Posterior vena cava (tissue), 2 donors: ENCODE data around the gene CAP2. TPM values are rescaled to one million over a fixed set of nuclear protein-coding genes. Genes with fewer than 3 reads are reported as not detected.
"Not testable (repeated sequence)": the region's sequence is repeated elsewhere in the genome, so short reads cannot be mapped to it uniquely, and the experiment has no call there.

Experiments
- DNase-seq: peaks from one replicate; pipeline ENCODE4 v3.0.0-alpha.2; 2020; ENCODE audit warnings: low spot score
- intact Hi-C, 2 donors: fragments of 100-400 bp; cut with DNase I; formaldehyde crosslinking; loops; one replicate each; pipeline versions ENCODE4 v1.14.1 to v1.14.2; 2022 to 2023
- total RNA-seq, 2 donors: library from RNA; stranded (reverse); fragmentation: NEBNext Ultra II Directional; extraction: Animal tissue kit (Norgen Biotek cat#: 25700); gene quantifications; one replicate each; pipeline ENCODE4 v1.2.1, GENCODE V29; 2021
- donor health status: DM: yes; HTN: yes; CAD: no.
- donor health status: DM: yes; HTN: yes; CAD: no.

Gene CAP2
- total RNA-seq, 2 donors from 2014 or later, result 30.2 to 35.6 TPM

GRCh38 chr6:17428595-17429120 lies 35.3 kb downstream of the CAP2 start:
- intact Hi-C loops, result not testable (repeated sequence)

DNA sequence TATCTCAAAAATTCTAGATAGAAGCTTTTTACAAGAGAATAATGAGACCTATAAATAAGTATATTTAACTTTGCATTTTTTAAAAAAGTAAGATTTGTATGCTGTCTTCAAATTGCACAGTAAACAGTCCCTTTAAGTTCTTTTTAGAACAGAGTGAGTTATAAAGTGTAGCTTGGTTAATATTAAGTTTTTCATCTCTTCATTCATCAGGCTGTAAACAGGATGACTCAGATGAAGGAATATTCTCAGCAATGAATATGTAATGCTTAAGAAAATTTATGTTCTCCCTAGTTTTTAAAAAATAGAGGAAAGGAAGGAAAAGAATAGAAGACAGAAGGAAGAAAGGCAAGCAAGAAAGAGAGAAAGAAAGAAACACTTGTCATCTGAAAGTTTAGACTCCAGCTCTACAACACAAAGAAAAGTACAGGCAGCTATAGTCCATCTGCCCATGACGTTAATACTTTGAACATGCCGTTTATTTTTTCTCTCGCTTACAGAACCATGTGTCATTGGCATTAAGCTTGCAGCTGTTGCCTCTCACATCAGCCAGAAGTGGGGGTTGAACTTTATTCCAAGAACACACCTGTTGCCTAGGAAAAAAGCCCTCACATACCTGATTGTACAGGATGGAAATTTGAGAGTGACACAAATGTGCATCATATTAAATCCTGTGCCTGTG lies 36.1 kb downstream of the CAP2 start:
- intact Hi-C loops, result no loop called here
- DNase-seq, result no peak

More at GRCh38 chr6:17428595-17429120, 35.3 kb downstream of the CAP2 start:
- DNase-seq, result not testable (repeated sequence)

DNA sequence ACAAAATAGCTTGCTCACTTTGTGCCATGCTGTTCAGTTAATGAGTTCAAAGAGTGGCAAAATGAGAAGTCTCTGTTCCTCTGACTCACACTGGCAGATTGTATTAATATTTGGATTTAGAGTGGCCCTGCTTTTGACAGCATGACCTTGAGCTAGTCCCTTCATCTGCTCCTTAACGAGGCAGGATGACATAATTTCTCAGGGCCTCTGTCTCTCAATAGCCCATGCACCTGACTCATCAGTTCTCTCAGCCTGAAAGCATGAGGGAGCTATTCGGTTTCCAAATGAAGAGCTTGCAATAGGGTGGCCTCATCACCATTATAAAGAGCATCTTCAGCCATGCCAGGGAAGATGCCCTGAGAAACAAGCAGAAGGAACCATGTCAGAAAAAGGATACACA lies 38.2 kb downstream of the CAP2 start:
- intact Hi-C loops, result no loop called here

GRCh38 chr6:17432356-17432755 lies 39.0 kb downstream of the CAP2 start:
- DNase-seq, result no peak
- intact Hi-C loops, result no loop called here

More for the DNA sequence above, 38.2 kb downstream of the CAP2 start:
- no peak for DNase-seq

DNA sequence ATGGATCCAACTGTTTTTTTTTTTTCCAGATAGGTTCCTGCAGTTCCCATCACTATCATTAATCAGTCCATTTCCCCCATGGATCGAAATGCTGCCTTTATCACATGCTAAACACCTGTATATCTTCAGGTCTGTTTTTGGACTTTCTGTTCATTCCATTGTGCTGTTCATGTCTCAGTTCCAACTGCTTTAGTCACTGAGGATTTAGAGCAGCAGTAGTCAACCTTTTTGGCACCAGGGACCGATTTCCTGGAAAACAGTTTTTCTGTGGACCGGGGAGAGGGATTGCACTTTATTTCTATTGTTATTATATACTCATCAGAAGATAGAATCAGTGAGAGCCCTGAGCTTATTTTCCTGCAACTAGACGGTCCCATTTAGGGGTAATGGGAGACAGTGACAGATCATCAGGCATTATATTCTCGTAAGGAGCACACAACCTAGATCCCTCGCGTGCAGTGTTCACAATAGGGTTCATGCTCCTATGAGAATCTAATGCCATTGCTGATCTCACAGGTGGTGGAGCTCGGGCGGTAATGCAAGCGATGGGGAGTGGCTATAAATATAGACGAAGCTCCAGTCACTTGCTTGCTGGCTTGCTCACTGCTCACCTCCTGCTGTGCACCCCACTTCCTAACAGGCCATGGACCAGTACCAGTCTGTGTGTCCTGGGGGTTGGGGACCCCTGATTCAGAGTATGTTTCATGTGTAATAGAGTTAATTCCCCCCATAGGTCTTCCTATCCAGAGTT lies 46.0 kb downstream of the CAP2 start:
- intact Hi-C loops, result no loop called here
- DNase-seq, result no peak

DNA sequence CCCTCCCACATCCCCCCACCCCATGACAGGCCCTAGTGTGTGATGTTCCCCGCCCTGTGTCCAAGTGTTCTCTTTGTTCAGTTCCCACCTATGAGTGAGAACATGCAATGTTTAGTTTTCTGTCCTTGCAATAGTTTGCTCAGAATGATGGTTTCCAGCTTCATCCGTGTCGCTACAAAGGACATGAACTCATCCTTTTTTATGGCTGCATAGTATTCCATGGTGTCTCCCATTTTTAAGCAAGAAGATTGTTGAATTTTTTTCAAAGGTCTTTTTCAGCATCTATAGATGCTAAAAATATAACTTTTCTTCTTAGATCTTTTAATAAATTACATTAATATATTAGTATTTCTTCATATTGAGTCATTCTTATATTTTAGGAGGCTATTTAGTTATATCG lies 47.4 kb downstream of the CAP2 start:
- DNase-seq, result not testable (repeated sequence)

GRCh38 chr6:17442196-17442595 lies 48.8 kb downstream of the CAP2 start:
- intact Hi-C loops, result no loop called here
- DNase-seq, result no peak

More for the DNA sequence above, 47.4 kb downstream of the CAP2 start:
- intact Hi-C loops, result not testable (repeated sequence)

DNA sequence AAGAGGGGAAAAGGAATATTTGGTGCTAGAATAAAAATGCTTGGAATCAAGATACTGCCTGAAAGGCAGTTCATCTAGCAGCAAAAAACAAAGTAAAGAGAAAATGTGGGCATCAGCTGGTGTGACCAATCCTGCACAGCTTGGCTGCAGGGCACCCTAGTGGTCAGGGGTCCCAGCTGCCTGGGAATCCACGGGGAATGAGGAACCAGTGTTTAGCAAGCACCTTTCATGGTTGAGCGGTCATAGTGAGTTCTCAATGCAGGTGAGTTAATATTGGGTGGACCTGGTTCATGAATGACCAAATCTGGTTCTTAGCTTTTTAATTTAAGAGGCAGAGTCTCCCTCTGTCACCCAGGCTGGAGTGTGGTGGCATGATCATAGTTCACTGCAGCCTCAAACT lies 53.3 kb downstream of the CAP2 start:
- intact Hi-C loops, result no loop called here
- no peak for DNase-seq

DNA sequence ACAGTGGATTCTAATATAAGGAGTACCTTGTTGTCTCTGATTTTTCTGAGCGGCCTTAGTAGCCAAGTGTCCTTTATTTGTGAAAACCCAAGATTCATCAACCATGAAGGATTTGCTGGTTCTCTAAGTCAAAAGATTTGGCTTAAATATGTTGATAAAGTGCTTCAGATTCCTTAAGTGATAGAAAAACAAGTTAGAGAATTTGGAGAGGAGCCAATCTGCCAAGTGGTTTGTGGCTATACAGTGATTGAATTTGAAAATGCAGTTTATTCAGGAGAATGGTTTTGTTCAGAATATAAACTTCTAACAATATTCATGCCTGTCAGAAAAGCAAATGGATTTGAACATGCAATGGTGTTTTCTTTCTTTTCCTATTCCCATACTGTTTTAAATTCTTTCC lies 54.8 kb downstream of the CAP2 start:
- DNase-seq, result no peak
- intact Hi-C loops, result no loop called here

GRCh38 chr6:17450397-17450796 lies 57.0 kb downstream of the CAP2 start:
- intact Hi-C loops, result no loop called here
- DNase-seq, result no peak

DNA sequence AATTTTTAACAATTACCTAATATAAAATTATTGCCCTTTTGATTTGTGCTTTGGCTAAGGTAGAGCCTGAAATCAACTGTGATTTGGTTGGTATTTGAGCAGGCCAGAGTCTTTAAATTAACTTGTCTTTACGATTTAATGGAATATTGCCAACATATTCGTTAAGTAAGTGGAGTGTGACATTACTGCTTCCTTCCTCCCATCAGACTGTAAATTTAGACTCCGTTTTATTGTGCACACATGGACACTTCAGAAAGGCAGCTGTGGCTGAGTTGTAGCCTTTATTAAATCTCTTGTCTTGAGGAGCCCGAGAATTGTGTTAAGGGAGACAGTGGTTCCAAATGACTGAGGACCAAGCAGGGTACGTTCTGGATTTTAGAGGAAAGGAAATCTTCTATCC lies 57.4 kb downstream of the CAP2 start:
- no peak for DNase-seq
- intact Hi-C loops, result no loop called here

DNA sequence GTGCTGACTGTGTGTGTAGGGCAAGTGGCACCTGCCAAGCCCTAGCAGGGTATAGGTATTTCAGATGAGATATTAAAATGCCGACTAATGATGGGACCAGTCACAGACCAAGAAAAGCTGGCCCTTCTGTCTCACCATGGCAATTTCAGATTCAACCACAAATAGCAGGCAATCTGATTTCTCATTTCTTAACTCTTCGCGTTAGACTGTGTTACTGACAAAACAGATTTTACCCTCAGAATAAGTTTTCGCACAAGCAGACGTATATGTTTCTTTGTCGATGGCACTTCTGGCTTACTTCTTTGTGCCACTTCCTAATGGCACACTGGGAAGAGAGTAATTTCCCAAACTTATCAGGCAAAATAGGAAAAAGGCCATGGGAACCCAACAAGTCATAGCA lies 58.7 kb downstream of the CAP2 start:
- no peak for DNase-seq
- intact Hi-C loops, result no loop called here

- intact Hi-C loops, result no loop called here
Measured at GRCh38 chr6:17454316-17455005, 61.1 kb downstream of the CAP2 start.

DNA sequence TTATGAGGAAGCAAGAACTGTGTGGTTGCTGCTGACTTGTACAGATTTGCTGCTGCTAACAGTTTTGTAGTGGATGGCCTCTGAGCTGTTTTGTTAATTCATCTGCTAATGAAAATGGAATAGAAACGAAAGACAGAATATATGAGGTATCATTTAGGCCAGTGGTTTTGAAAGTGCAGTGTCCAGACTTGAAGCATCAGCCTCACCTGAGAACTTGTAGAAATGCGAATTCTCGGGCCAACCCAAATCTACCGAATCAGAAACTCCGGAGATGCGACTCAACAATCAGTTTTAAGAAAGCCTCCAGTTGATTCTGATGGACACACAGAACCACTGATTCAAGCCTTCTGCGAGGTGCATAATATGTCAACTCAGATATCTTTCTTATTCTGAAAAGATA lies 62.5 kb downstream of the CAP2 start:
- DNase-seq, result no peak
- intact Hi-C loops, result no loop called here

More at GRCh38 chr6:17454316-17455005, 61.1 kb downstream of the CAP2 start:
- DNase-seq, result no peak

DNA sequence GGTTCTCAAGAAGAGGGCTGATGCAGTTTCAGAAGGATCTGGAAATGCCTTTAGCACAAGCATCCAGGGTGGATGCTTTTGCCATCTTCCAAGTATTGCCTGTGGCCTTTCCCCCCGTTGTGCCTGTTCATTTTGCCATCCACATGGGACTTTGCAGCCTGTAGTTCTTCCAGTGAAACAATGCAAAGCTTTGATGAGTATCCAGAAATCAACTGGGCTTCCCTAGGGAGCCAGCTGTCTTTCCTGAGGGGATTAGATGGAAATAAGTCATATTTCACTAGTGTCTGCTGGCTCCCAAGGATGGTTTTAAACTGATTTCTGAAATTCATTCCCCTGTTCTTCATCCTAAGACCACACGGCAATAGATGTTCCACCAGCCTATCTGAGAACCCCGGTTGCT lies 63.3 kb downstream of the CAP2 start:
- no peak for DNase-seq
- intact Hi-C loops, result no loop called here

DNA sequence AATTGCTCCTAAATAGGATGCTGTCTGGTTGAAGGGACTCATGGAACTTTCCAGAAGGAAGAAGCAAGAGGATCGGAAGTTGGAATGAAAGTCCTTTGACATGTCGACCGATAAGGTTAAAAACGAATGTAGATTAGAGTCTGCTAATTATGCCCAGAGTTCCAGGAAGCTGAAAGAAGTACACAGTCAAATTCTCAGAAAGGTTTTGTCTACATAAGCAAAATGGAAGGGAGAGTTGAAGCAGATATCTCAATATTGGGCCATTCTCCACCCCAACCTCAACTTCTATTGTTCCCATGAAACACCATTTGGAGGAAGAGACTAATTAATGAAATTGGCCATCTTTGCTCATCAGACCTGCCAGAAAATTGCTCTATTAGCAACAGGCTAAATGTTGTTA lies 64.0 kb downstream of the CAP2 start:
- intact Hi-C loops, result no loop called here
- DNase-seq, result no peak

DNA sequence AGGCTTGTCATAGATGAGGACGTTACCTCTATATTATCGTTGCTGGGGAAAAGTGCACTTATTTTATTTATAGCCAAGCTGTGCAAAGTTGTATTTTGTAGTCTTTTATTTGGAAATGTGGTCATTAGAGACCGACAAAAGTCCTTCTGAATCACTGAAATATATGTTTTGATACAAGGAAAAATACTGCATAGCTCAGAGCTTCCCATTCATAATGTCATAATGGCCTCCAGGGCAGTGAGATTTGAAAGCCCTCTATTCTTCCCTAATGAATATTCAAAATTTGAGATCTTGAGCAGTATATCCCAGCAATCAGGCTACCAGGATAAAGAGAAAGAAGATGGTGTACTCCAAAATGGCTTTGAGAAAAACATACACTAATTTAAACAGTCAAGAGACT lies 64.6 kb downstream of the CAP2 start:
- intact Hi-C loops, result no loop called here
- no peak for DNase-seq

DNA sequence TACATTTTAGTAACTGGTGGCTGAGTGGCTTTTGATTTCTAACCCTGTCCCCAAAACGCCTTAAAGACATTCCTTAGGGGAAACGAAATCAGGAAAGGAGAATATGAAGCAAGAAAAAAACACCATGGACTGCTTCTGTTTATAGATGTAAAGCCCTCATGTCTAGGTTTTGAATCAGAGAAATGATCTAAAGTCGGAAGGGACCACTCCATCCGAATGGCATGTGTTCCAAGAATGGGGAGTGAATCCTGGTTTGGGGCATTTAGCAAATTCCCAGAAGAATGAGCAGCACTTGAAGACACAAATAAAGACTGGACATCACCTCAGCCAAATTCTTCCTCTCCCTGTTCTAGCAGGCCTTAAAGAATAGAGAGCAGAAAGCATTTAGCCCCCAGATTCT lies 65.6 kb downstream of the CAP2 start:
- intact Hi-C loops, result no loop called here
- DNase-seq, result no peak

GRCh38 chr6:17460862-17461261 lies 67.5 kb downstream of the CAP2 start:
- no peak for DNase-seq
- intact Hi-C loops, result no loop called here

DNA sequence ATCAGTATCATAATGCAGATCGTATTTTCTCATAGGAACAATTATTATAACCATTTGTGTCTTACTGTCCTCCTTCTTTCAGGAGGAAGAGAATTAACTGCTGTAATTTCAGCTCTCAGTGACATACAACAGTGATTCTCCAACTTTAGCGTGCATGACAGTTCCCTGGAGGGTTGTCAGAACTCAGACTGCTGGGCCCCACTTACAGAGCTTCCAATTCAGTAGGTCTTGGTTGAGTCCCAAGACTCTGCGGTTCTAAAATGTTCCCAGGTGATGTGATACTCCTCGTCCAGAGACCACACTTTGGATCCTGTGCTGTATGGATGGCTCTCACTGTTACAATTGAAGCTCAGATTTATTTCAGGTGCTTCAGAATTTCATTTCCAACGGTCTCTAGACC lies 72.8 kb downstream of the CAP2 start:
- intact Hi-C loops, result no loop called here
- no peak for DNase-seq
